Right lobe of liver (tissue), 6 donors: ENCODE data around the gene CALD1. TPM values are rescaled to one million over a fixed set of nuclear protein-coding genes. Genes with fewer than 3 reads are reported as not detected.

Experiments used
- ATAC-seq, 4 donors: fragments of 200-7000 bp; cut with Tn5 transposase; one replicate each; pipeline ENCODE4 v1.9.1; 2020; ENCODE audit warnings: mild to moderate bottlenecking in 4 of 4, moderate library complexity in 4 of 4
- DNase-seq, 3 donors: peaks; one replicate each; pipeline ENCODE4 v3.0.0-alpha.2; 2020
- H3K27ac ChIP-seq, 3 donors: fragments of 200-600 bp; one replicate each; pipeline ENCODE4 v1.8.0; 2022
- H3K27me3 ChIP-seq, 2 donors: fragments of 200-600 bp; one replicate each; pipeline ENCODE4 v1.8.0; 2022
- H3K36me3 ChIP-seq, 4 donors: fragments of 200-600 bp; sonication (generic) in 1 of 4; one replicate each; pipeline versions ENCODE4 v1.5.1 to v1.8.0; 2017 to 2022; ENCODE audit warnings: control low read depth in 1 of 4
- H3K4me1 ChIP-seq, 4 donors: fragments of 200-600 bp; sonication (generic) in 1 of 4; one replicate each; pipeline versions ENCODE4 v1.5.1 to v1.8.0; 2017 to 2022; ENCODE audit warnings: control low read depth in 1 of 4
- H3K4me3 ChIP-seq, 3 donors: fragments of 200-600 bp; one replicate each; pipeline ENCODE4 v1.8.0; 2022
- H3K9me3 ChIP-seq, 4 donors: fragments of 200-600 bp; sonication (generic) in 1 of 4; one replicate each; pipeline versions ENCODE4 v1.5.1 to v1.8.0; 2017 to 2022; ENCODE audit warnings: control low read depth in 1 of 4
- CTCF ChIP-seq, 4 donors: fragments of 200-600 bp in 3 of 4; fragments of 450-650 bp in 1 of 4; IDR thresholded peaks; one replicate each; pipeline versions ENCODE4 v1.5.1 to v1.8.0; 2016 to 2022; ENCODE audit warnings: antibody characterized with exemption in 4 of 4, mild to moderate bottlenecking in 2 of 4
- POLR2A ChIP-seq: fragments of 450-650 bp; IDR thresholded peaks from one replicate; pipeline ENCODE4 v1.6.1; 2017; ENCODE audit warnings: antibody characterized with exemption, mild to moderate bottlenecking
- WGBS: methylation state at CpG from one replicate; pipeline ENCODE4 v1.1.6; 2018; ENCODE audit warnings: low coverage, low lambda C conversion rate; ENCODE audit not compliant: insufficient coverage; ENCODE audit errors: missing lambda C conversion rate; 5-methylcytosine and 5-hydroxymethylcytosine counted together
- intact Hi-C, 2 donors: fragments of 100-400 bp; cut with DNase I; formaldehyde crosslinking; loops; one replicate each; pipeline versions ENCODE4 v1.11.2 to v1.14.1; 2022
- total RNA-seq, 6 experiments: library from RNA; depleted of rRNA in 2 of 6; stranded (reverse); fragments of >200 nt in 2 of 6; fragmentation: NEBNext Ultra II Directional in 3 of 6; extraction: Animal tissue kit (Norgen Biotek cat#: 25700) in 3 of 6; gene quantifications; one replicate each; pipeline versions ENCODE4 v1.1.0 to v1.2.4, GENCODE V29; 2016 to 2023
- donor health status: DM: no; HTN: yes; CAD: no.
- donor health status: DM: no; HTN: no; CAD: no.
- donor health status: DM: no; HTN: no; CAD: no.
- donor health status: DM: no; HTN: yes; CAD: no.
- donor health status: DM: no; HTN: yes; CAD: no.

CALD1 gene
- total RNA-seq, 6 experiments from 2014 or later, result 110 to 181 (median 131) TPM

DNA sequence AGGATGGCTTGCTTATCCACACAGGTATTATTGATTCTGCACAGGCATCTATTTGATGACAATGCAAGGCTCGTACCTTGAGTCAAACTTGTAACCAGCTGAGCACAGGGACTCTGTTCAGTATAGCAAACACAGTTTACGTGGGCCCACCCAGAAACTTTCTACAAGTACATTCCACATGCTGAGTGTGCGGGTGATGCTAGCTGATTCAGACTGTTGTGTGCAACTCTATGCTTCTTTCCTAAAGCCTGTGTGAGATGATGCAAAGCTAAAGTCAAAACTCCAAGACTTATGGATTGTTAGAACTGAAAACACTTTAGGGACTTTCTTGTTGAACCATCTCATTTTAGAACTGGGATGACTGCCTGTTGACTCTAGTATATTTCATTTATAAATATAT, 21.5 kb upstream of the CALD1 start:
- H3K27ac ChIP-seq, result no peak overlapping the region
- intact Hi-C loops, result no loop called here

DNA sequence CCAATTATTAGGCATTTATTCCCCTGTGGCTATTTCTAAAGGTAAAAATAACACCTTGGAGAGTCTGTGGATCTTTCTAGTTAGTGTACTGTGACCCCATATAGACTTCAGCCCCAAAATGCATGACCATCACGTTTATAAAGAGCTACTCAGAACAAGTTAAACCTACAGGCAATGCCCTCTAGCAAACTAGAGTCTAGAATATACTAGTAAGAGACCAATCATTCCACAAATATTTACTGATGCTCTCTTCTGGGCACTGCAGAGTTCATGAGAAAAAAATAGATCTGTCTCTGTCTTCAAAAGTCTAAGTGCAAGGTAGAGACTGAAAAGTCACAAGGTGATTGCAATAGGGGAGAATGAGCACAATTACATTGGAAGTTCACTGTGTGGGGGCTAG, 20.5 kb upstream of the CALD1 start:
- 0% methylated on average over 1 of the region's 1 CpG for WGBS
- Histone ChIP-seq H3K27ac (no peak overlapping the region), H3K27me3 (no peaks in the 10 kb centered on the region), H3K9me3 (no peaks in the 10 kb centered on the region), H3K4me3 (no peak overlapping the region), H3K4me1 (no peaks in the 10 kb centered on the region), H3K36me3 (no peaks in the 10 kb centered on the region)
- DNase-seq, result no peak
- TF ChIP-seq CTCF (IDR thresholded peaks at IDR 0.05), result no peak
- TF ChIP-seq POLR2A, result no peak
- intact Hi-C loops, result no loop called here
- ATAC-seq, result no peak

More for the DNA sequence above, 21.5 kb upstream of the CALD1 start:
- WGBS, result 50% methylated on average over 1 of the region's 3 CpGs
- no peaks in the 10 kb centered on the region for H3K36me3 ChIP-seq
- H3K4me1 ChIP-seq, result no peaks in the 10 kb centered on the region
- DNase-seq (no peak), ATAC-seq (no peak)
- no peaks in the 10 kb centered on the region for H3K27me3 ChIP-seq
- no peaks in the 10 kb centered on the region for H3K9me3 ChIP-seq
- TF ChIP-seq CTCF (IDR thresholded peaks at IDR 0.05) (no peak), POLR2A (no peak)
- H3K4me3 ChIP-seq, result no peak overlapping the region

GRCh38 chr7:134761266-134761665, 18.2 kb upstream of the CALD1 start:
- Histone ChIP-seq H3K9me3 (no peaks in the 10 kb centered on the region), H3K27me3 (no peaks in the 10 kb centered on the region), H3K36me3 (no peaks in the 10 kb centered on the region), H3K27ac (no peak overlapping the region), H3K4me1 (no peaks in the 10 kb centered on the region), H3K4me3 (no peak overlapping the region)
- no peak for DNase-seq
- no peak for TF ChIP-seq CTCF (IDR thresholded peaks at IDR 0.05)
- TF ChIP-seq POLR2A, result no peak
- intact Hi-C loops, result no loop called here
- no peak for ATAC-seq
- 65% methylated on average over 5 of the region's 5 CpGs for WGBS

GRCh38 chr7:134763960-134764359, 15.5 kb upstream of the CALD1 start:
- Histone ChIP-seq H3K27ac (no peak overlapping the region), H3K9me3 (no peaks in the 10 kb centered on the region), H3K27me3 (no peaks in the 10 kb centered on the region), H3K36me3 (no peaks in the 10 kb centered on the region), H3K4me1 (no peaks in the 10 kb centered on the region), H3K4me3 (no peak overlapping the region)
- ATAC-seq (no peak), DNase-seq (no peak)
- 100% methylated on average over 1 of the region's 1 CpG for WGBS
- intact Hi-C loops, result no loop called here
- TF ChIP-seq POLR2A (no peak), CTCF (IDR thresholded peaks at IDR 0.05) (no peak)

DNA sequence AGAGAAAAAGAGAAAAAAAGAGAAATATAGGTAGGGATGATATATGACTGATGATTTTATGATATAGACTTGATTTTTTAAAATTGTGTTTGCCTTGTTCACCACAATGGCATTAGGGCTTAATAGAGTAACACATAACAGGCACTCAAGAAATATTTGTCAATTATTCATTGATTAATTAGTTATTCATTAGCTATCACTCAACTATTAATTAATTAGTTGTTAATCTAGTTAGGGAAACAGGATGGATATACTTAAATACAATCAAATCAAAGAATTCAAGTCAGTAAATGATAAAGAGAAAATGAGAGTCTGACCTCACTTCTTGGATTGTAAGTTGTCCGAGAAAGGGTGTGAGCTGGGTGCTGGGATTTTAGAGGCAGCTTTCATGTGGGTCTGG, 15.1 kb upstream of the CALD1 start:
- no peaks in the 10 kb centered on the region for H3K36me3 ChIP-seq
- DNase-seq (no peak), ATAC-seq (no peak)
- no peaks in the 10 kb centered on the region for H3K27me3 ChIP-seq
- no peak for TF ChIP-seq POLR2A
- no peak for TF ChIP-seq CTCF (IDR thresholded peaks at IDR 0.05)
- WGBS, result 67% methylated on average over 1 of the region's 1 CpG
- no peak overlapping the region for H3K27ac ChIP-seq
- H3K4me1 ChIP-seq, result no peaks in the 10 kb centered on the region
- no peak overlapping the region for H3K4me3 ChIP-seq
- intact Hi-C loops, result no loop called here
- H3K9me3 ChIP-seq, result no peaks in the 10 kb centered on the region
